Activated naive CD8-positive, alpha-beta T cell (primary cell): ENCODE data around the gene NME7.

ENCODE experiments used
- H3K27ac Mint-ChIP-seq: one replicate; pipeline ENCODE4 v1.8.0; 2021; ENCODE audit warnings: mixed read lengths
- H3K27me3 Mint-ChIP-seq: one replicate; pipeline ENCODE4 v1.8.0; 2021; ENCODE audit warnings: mixed read lengths
- H3K36me3 Mint-ChIP-seq: one replicate; pipeline ENCODE4 v1.8.0; 2021; ENCODE audit warnings: mixed read lengths
- H3K4me1 Mint-ChIP-seq: one replicate; pipeline ENCODE4 v1.8.0; 2021; ENCODE audit warnings: low read depth, mixed read lengths
- H3K4me3 Mint-ChIP-seq: one replicate; pipeline ENCODE4 v1.8.0; 2021; ENCODE audit warnings: mild to moderate bottlenecking, mixed read lengths
- H3K9me3 Mint-ChIP-seq: one replicate; pipeline ENCODE4 v1.8.0; 2021; ENCODE audit warnings: low read depth, mixed read lengths

The NME7 gene

DNA sequence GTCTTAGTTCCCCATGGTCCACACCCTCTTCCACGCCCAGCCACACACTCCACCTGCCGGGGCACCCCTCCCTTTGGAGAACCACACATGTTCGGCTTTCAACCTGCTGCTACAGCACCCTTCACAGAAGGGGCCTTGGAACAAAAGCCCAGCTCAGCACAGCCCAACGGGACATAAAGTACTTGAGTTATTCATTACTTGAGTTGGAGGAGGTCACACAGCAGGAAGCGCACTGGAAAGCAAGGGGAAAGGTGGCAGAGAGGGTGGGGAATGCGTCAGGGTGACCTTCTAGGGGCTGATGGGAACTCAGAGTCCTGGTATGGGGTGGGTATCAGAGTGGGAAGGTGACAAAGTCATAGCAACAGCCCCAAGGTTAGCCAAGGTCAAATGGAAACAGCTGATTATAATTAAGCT is 264.1 kb downstream of the NME7 start:
- Mint-ChIP-seq H3K27ac (no peak overlapping the region), H3K4me1 (peaks cover 20% of the 10 kb centered on the region), H3K36me3 (no peaks in the 10 kb centered on the region), H3K9me3 (no peaks in the 10 kb centered on the region), H3K4me3 (no peak overlapping the region), H3K27me3 (no peaks in the 10 kb centered on the region)

DNA sequence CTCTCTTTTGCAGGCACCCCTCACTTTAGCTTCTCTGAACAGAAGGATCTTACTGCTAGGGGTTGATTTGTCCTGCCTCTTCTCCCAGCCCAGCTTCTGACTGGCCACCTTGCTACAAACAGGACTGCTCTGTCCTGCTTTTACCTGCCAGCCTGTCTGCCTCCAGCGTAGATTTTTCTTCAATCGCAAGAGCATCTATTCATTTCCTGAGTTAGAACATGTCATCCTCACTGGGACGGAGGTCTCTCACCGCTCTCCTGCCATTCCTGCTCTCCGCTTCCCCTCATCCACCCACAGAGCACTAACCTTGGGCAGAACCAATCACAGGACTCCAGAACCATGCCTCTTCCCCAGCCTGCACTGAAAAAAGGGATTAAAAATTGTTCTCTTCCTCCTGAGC is 264.6 kb downstream of the NME7 start:
- no peaks in the 10 kb centered on the region for H3K36me3 Mint-ChIP-seq
- no peak overlapping the region for H3K4me3 Mint-ChIP-seq
- H3K27me3 Mint-ChIP-seq: no peaks in the 10 kb centered on the region
- H3K9me3 Mint-ChIP-seq: no peaks in the 10 kb centered on the region
- H3K4me1 Mint-ChIP-seq: peaks cover 15% of the 10 kb centered on the region
- no peak overlapping the region for H3K27ac Mint-ChIP-seq

DNA sequence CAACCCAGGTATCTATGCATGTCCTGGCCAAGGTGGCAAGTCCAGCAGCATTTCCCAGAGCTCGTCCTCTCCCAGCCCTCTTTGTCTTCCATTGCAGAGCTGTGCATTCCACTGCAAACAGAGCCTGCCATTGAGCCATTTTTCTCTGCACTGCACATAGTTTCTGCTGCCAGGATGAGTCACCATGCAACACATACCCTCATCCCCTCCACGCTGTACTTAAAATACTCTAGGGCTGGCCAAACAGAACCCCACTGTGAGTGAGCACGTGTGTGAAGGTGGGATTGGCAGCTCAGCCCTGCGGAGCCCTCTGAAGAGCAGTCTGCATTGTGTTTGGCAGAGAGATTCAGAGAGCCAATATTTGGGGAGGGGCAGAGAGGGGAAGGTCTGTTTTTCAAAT is 265.0 kb downstream of the NME7 start:
- Mint-ChIP-seq H3K27ac (no peak overlapping the region), H3K27me3 (no peaks in the 10 kb centered on the region), H3K4me3 (no peak overlapping the region), H3K9me3 (no peaks in the 10 kb centered on the region), H3K4me1 (peaks cover 11% of the 10 kb centered on the region), H3K36me3 (no peaks in the 10 kb centered on the region)

DNA sequence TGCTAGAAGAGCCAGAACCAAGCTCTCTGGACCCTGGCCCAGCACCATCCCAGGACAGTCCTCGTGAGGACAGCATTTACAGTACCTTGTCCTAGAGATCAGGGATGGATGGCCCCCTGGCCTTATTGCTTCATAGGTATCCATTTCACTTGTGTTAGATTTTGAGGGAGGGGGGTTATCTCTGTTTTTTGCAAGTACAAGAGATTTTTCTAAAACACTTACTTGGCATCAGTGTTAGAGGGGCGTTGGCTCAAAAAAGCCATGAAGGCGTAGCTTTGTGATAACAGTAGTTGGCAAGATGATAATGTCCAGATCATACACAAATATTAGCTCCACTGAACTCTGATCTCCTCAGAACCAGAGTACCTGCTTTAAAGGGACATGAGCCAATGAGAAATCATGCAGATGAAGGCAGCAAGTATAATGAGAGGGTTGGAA is 266.9 kb downstream of the NME7 start:
- Mint-ChIP-seq H3K36me3 (no peaks in the 10 kb centered on the region), H3K9me3 (no peaks in the 10 kb centered on the region), H3K4me1 (peaks cover 5% of the 10 kb centered on the region), H3K4me3 (no peak overlapping the region), H3K27me3 (peaks cover 2% of the 10 kb centered on the region), H3K27ac (no peak overlapping the region)

DNA sequence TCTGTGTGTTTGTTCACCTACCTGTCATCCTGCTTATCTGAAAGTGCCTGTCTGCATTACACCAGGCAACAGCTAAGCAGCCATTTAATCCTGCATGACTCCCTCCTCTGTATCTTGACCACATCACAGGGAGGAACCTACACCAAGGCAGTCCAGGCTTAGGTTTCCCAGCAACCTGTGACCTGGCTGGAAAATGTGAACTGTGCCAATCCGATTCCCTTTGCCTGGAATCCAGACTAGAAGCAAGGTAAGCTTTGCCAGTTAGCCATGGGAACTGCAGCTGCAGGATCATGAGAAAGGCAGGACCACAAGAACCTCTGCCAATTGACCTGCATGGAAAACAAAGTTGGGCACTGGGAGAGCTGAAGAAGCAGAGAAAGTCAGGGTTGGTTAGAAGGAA is 267.4 kb downstream of the NME7 start:
- H3K4me3 Mint-ChIP-seq: no peak overlapping the region
- no peaks in the 10 kb centered on the region for H3K36me3 Mint-ChIP-seq
- H3K4me1 Mint-ChIP-seq: peaks cover 4% of the 10 kb centered on the region
- H3K27ac Mint-ChIP-seq: no peak overlapping the region
- H3K27me3 Mint-ChIP-seq: peaks cover 3% of the 10 kb centered on the region
- H3K9me3 Mint-ChIP-seq: no peaks in the 10 kb centered on the region

DNA sequence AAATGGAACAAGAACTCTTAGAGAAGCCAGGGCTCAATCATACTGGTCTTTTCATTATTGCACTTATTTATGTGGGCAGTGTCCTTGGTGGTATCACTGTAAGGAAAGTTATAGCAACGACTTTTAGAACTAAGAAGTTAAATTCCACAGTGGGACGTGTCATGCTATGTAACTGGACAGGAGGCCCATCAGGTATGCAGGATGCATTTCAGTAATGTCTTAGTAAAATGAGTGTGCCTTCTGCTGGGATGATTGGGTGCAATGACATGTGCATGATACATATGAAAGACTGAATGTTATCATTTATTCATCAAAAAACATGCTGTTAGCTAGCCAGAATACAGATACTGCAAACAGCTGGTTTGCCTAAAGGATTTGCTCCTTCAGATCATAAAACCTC is 268.0 kb downstream of the NME7 start:
- Mint-ChIP-seq H3K4me1 (peaks cover under 1% of the 10 kb centered on the region), H3K36me3 (no peaks in the 10 kb centered on the region), H3K27ac (no peak overlapping the region), H3K27me3 (peaks cover 3% of the 10 kb centered on the region), H3K9me3 (no peaks in the 10 kb centered on the region), H3K4me3 (no peak overlapping the region)

DNA sequence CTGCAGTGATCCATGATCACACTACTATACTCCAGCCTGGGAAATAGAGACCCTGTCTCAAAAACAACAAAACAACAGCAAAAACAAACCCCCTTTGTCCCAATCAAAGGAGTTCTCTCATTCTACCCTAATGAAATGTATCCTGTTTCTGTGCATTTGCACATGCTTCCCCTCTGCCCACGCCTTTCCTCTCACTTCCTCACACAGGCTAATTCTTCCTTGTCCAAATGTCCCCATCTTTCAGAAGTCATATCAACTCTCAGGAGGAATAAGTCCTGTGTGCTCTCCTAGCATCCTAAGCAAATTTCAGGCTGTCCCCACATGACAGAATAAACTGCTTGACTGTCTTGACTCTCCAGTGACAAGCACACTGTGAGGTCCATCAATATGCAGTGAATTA is 269.2 kb downstream of the NME7 start:
- Mint-ChIP-seq H3K4me3 (no peak overlapping the region), H3K27ac (no peak overlapping the region), H3K9me3 (no peaks in the 10 kb centered on the region), H3K4me1 (peaks cover 10% of the 10 kb centered on the region), H3K27me3 (peaks cover 3% of the 10 kb centered on the region), H3K36me3 (no peaks in the 10 kb centered on the region)

DNA sequence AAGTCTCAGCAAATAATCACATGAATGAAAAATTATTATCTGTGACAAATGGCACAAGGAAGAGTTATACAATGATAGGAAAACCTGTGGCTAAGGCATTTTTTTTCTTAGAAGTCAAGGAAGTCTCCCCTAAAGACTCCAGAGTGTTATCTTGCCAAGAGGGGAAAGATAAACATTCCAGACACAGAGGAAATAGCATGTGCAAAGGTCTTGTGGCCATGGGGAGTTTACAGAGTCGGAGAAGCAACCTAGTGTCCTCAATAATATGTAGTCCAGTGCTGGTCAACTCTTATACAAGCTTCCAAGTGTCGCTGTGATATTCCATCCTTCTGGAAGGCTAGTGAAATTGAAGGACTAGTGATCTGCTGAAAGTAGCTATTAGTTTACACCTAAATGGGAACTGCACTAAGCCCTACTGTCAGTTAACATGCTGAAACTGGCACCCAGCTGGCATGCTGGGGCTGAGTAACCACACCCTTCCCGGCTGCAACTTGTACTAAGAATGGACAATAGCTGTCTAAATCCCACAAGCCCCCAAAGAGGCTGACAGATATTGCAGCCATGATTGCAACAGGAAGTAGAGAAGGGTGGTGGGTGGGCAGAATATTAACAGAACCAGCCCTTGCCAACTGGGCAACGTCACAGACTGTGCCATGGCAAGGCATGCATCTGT is 272.6 kb downstream of the NME7 start:
- Mint-ChIP-seq H3K4me1 (peaks cover 12% of the 10 kb centered on the region), H3K27ac (no peak overlapping the region)

DNA sequence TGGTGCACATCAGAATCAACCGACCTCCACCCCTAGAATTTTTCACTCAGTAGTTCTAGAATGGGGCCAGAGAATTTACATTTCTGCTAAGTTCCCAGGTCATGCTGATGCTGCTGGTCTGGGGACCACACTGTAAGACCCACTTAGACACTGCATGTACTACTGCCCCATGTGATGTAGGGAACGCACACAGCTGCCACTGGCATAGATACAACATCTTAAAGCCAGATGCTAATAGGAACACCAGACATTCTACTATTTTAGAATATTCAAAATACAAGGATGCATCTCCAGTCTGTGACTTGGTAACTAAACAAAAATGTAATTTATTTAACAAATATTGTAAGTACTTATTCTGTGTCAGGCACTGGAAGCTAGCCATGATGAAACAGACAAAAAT is 275.2 kb downstream of the NME7 start:
- Mint-ChIP-seq H3K4me3 (no peak overlapping the region), H3K4me1 (peaks cover 12% of the 10 kb centered on the region), H3K9me3 (no peaks in the 10 kb centered on the region), H3K36me3 (no peaks in the 10 kb centered on the region), H3K27ac (no peak overlapping the region), H3K27me3 (peaks cover 3% of the 10 kb centered on the region)

More for the DNA sequence above, 272.6 kb downstream of the NME7 start:
- Mint-ChIP-seq H3K36me3 (no peaks in the 10 kb centered on the region), H3K4me3 (no peak overlapping the region), H3K9me3 (no peaks in the 10 kb centered on the region), H3K27me3 (peaks cover 3% of the 10 kb centered on the region)

DNA sequence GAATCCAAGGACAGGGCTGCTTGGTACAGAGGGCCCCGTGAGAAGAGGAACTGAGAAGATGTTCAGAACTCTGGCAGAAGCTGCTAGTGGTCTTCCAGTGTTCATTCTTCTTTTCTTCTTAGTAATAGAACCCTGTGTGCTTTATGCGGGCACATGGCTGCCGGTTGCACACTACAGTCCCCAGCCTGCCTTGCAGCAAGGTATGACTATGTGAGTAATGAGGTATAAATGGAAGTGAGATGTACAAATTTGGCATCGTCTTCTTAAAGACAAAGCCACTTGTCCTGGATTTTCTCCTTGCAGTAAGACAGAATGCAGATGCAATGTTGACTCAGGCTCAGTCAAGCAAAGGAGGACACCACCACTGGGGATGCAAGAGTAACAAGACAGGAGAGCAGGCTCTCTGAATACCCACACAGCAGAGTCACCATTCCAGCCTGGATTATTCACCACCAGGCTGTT is 276.1 kb downstream of the NME7 start:
- Mint-ChIP-seq H3K27ac (no peak overlapping the region), H3K4me3 (no peak overlapping the region), H3K36me3 (no peaks in the 10 kb centered on the region)

DNA sequence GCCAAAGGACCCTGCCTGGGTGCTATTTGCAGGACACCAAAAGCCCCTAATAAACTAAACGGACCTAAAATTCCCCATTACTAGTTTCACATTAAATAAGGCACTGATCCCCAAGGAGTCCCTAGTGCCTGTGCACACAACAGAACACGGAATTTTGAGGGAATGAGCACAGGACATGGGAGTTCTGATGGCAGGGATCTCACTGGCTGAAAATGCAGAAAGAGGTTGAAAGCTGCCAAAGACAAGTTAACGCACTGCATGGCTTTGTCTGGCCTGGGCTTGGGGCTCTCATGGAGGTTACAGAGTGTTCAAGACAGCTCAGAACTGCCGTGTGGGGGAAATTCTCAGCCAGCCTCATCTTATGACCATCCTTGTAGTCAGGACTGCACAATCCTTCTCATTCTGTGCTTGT is 276.7 kb downstream of the NME7 start:
- Mint-ChIP-seq H3K4me1 (peaks cover 21% of the 10 kb centered on the region), H3K27me3 (peaks cover 3% of the 10 kb centered on the region), H3K4me3 (no peak overlapping the region), H3K9me3 (no peaks in the 10 kb centered on the region), H3K27ac (no peak overlapping the region), H3K36me3 (no peaks in the 10 kb centered on the region)

More for the DNA sequence above, 276.1 kb downstream of the NME7 start:
- H3K9me3 Mint-ChIP-seq: no peaks in the 10 kb centered on the region
- H3K27me3 Mint-ChIP-seq: peaks cover 3% of the 10 kb centered on the region
- peaks cover 21% of the 10 kb centered on the region for H3K4me1 Mint-ChIP-seq

DNA sequence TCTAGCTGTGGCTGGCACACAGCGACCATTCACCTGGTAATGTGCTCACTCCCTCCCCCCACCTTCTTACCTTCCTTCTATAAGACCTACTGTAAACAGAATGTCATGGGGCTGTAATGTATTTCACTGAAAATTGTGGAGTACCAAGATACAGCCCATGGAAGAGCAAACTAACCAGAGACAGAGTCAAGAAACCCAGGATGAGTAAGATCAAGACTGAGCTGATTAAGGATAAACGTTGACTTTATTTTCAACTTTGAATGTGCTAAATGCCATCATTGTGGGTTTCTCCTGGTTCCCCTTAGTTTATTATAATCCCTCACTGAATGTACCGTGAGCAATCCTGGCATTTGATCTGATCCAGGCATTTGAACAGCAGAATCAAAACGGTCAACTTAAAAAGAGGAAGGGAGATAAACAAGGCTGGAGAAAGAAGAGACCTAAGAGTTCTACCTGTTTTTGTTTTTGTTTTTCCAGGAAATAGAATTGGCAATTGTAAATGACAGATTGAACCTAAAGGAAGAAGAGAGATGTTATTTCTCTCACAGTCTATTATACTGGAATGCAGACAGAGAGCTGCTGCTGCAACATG is 277.2 kb downstream of the NME7 start:
- Mint-ChIP-seq H3K4me3 (no peak overlapping the region), H3K4me1 (peaks cover 21% of the 10 kb centered on the region), H3K9me3 (no peaks in the 10 kb centered on the region), H3K27me3 (no peaks in the 10 kb centered on the region), H3K27ac (no peak overlapping the region), H3K36me3 (no peaks in the 10 kb centered on the region)

DNA sequence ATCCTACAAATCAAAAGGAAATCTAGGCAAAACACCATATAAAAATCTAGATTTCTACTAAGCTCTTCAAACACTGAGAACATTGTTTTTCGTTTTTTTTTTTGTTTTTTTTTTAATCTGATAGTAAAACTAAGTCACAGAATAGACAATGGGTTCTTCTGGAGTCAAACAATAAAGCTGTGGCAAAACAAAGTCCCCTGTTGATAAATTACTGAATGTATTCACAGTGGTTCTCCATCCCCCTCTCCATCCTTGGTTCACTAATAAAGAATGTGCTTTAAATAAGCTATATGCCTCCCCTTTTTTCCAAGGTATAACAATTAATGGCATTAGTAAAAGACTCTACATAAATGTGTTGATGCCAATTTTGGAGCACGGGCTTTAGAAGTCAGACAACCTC is 277.8 kb downstream of the NME7 start:
- peaks cover 21% of the 10 kb centered on the region for H3K4me1 Mint-ChIP-seq
- no peaks in the 10 kb centered on the region for H3K36me3 Mint-ChIP-seq
- no peaks in the 10 kb centered on the region for H3K27me3 Mint-ChIP-seq
- no peak overlapping the region for H3K27ac Mint-ChIP-seq
- H3K9me3 Mint-ChIP-seq: no peaks in the 10 kb centered on the region
- H3K4me3 Mint-ChIP-seq: no peak overlapping the region

DNA sequence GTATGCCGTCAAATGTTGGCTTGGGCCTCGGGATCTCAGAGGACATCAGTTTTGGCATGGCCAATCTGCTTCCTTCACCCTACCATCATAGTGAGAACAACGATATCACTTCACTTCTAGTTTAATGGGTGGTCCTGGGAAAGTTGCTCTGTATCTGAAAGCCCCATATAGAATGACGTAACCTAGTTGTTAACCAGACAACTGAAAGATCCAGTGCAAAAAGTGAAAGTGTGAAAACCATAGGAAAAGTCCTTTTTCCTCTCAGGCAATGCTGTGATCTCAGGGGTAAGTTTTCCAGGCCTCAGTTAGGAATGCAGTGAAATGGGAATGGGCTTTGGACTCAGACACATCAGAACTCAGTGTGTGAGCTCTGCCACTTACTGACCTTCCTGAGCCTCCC is 279.7 kb downstream of the NME7 start:
- Mint-ChIP-seq H3K9me3 (no peaks in the 10 kb centered on the region), H3K4me3 (no peak overlapping the region), H3K27ac (no peak overlapping the region)

DNA sequence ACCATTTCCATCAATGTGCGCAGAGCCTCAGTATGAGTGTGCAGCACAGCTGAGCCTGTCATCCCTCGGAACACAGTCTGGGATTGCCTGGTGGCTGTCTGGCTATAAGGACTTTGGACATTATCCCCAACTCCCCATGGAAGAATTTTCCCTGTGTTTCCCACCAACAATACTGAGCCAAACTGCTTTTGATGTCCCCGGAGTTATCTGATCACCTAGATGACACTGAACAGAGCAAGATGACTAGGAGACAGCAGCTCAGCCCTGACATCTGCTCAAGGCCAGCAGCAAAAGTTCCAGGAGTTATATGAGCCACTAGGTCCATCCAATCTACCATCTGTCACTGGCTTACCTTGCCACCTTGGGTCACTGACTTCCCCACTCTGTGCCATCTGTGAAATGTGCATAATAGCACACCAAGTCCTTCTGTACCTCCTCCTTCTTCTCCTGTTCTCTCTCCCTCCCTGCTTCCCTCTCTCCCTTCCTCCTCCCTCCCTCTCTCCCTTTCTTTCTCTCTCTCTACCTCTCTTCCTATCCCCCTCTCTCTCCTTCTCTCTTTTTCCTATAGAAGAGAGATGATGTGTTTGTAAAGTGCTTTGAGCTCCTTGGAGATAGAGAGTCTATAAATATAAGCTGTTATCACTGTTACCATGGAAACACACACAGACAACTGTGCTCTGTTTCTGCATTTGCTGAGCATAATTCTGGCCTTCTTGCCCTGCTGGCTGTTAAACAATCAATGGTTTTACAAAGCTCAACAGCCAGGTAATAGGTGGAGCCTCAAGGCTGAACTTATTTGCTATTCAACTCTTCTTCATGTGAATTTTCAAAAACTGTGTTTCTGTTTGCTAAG is 280.8 kb downstream of the NME7 start:
- H3K27ac Mint-ChIP-seq: no peak overlapping the region
- no peaks in the 10 kb centered on the region for H3K36me3 Mint-ChIP-seq
- no peaks in the 10 kb centered on the region for H3K27me3 Mint-ChIP-seq
- no peak overlapping the region for H3K4me3 Mint-ChIP-seq
- no peaks in the 10 kb centered on the region for H3K9me3 Mint-ChIP-seq
- H3K4me1 Mint-ChIP-seq: peaks cover 11% of the 10 kb centered on the region

More for the DNA sequence above, 279.7 kb downstream of the NME7 start:
- Mint-ChIP-seq H3K36me3 (no peaks in the 10 kb centered on the region), H3K27me3 (no peaks in the 10 kb centered on the region), H3K4me1 (peaks cover 11% of the 10 kb centered on the region)
